Breast epithelium (tissue), 3 donors: ENCODE data around the gene ANO3.

Source experiments
- POLR2A ChIP-seq: fragments of 450-650 bp; IDR thresholded peaks from one replicate; pipeline ENCODE4 v1.6.1; 2016; ENCODE audit warnings: antibody characterized with exemption, mild to moderate bottlenecking, moderate library complexity
- POLR2AphosphoS5 ChIP-seq, 3 donors: sonication (generic); formaldehyde crosslinking; IDR thresholded peaks; one replicate each; pipeline ENCODE4 v1.6.1; 2017; ENCODE audit warnings: antibody characterized with exemption in 3 of 3
- TF ChIP-seq, protein P1 (sequence below), 3 donors: fragments of 450-650 bp; IDR thresholded peaks; one replicate each; pipeline ENCODE4 v1.5.1; 2016 to 2017; ENCODE audit warnings: antibody characterized with exemption in 3 of 3, mild to moderate bottlenecking in 3 of 3, moderate library complexity in 3 of 3

DNA sequence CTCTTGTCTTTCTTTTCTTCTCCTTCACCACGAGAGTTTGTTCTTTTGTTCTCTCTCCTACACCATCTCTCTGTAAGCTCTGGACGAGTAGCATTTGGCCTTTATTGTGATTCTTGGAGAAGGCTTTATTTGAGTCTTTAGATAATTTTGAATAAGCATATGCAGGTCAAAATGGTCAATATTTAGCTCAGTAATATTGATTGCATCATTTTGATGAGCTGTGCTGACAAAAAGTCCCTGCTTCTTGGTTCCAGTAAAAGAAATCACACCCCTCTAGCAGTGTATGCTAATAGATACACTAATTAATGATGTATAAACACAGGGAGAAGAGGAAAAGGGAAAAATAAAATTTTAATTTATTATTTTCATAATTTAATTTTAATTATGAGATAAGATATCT is 266.0 kb downstream of the ANO3 start:
- TF ChIP-seq, protein P1, sequence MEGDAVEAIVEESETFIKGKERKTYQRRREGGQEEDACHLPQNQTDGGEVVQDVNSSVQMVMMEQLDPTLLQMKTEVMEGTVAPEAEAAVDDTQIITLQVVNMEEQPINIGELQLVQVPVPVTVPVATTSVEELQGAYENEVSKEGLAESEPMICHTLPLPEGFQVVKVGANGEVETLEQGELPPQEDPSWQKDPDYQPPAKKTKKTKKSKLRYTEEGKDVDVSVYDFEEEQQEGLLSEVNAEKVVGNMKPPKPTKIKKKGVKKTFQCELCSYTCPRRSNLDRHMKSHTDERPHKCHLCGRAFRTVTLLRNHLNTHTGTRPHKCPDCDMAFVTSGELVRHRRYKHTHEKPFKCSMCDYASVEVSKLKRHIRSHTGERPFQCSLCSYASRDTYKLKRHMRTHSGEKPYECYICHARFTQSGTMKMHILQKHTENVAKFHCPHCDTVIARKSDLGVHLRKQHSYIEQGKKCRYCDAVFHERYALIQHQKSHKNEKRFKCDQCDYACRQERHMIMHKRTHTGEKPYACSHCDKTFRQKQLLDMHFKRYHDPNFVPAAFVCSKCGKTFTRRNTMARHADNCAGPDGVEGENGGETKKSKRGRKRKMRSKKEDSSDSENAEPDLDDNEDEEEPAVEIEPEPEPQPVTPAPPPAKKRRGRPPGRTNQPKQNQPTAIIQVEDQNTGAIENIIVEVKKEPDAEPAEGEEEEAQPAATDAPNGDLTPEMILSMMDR (IDR thresholded peaks at IDR 0.05): no peak
- TF ChIP-seq POLR2A (no peak), POLR2AphosphoS5 (IDR thresholded peaks at IDR 0.05) (no peak)
